Heart left ventricle (tissue), 13 donors: ENCODE data around the gene ST3GAL5.

Experiments used
- POLR2A ChIP-seq, 2 donors: fragments of 450-650 bp; IDR thresholded peaks; one replicate each; pipeline ENCODE4 v1.6.1; 2017; ENCODE audit warnings: antibody characterized with exemption in 2 of 2, mild to moderate bottlenecking in 2 of 2, moderate library complexity in 2 of 2
- TF ChIP-seq, protein P1 (sequence below), 12 donors: fragments of 200-600 bp; sonication (generic) in 4 of 12; IDR thresholded peaks; one replicate each; pipeline versions ENCODE4 v1.5.0 to v1.8.0; 2018 to 2022; ENCODE audit warnings: antibody characterized with exemption in 12 of 12, mild to moderate bottlenecking in 5 of 12
- donor health status: ischemic (EF 13 %, LVEDD 7.1; RV severe dilation, severe dysfunction).
- donor health status: DM: no; HTN: yes; CAD: no.
- donor health status: DM: no; HTN: no; CAD: no.
- donor health status: ischemic (EF 25% LVEDD 6.9; RV normal size, moderate dysfunction).
- donor health status: ischemic (EF 25% LVEDD 5.7; RV mildly dilated, moderate dysfunction).
- donor health status: ischemic (EF 35%, LVEDD 5.7; RV mildly dilated, moderate dysfunction).
- donor health status: nonischemic (EF 11% LVEDD 7.7; RV severe dilation, severe dysfunction).
- donor health status: DM: yes; HTN: yes; CAD: no.
- donor health status: PGD.
- donor health status: ischemic (EF 29% LVEDD 5.4; RV normal size, mild dysfunction).
- donor health status: nonischemic (EF 23%, LVEDD 6.1; RV moderate dilation, normal function).

GRCh38 chr2:85827879-85828569 lies 60.8 kb downstream of the ST3GAL5 start:
- TF ChIP-seq, protein P1, sequence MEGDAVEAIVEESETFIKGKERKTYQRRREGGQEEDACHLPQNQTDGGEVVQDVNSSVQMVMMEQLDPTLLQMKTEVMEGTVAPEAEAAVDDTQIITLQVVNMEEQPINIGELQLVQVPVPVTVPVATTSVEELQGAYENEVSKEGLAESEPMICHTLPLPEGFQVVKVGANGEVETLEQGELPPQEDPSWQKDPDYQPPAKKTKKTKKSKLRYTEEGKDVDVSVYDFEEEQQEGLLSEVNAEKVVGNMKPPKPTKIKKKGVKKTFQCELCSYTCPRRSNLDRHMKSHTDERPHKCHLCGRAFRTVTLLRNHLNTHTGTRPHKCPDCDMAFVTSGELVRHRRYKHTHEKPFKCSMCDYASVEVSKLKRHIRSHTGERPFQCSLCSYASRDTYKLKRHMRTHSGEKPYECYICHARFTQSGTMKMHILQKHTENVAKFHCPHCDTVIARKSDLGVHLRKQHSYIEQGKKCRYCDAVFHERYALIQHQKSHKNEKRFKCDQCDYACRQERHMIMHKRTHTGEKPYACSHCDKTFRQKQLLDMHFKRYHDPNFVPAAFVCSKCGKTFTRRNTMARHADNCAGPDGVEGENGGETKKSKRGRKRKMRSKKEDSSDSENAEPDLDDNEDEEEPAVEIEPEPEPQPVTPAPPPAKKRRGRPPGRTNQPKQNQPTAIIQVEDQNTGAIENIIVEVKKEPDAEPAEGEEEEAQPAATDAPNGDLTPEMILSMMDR (IDR thresholded peaks at IDR 0.05): no peak
- no peak for TF ChIP-seq POLR2A (IDR thresholded peaks at IDR 0.05)
